HG03469 (cell line): ENCODE data around the gene PTPN13.
"Not testable (repeated sequence)": the region's sequence is repeated elsewhere in the genome, so short reads cannot be mapped to it uniquely, and the experiment has no call there.

Experiments used
- ATAC-seq: cut with Tn5 transposase; IDR thresholded peaks from one replicate; pipeline ENCODE4 v1.9.1; 2021; ENCODE audit warnings: mild to moderate bottlenecking, moderate library complexity, moderate number of reproducible peaks; ENCODE audit not compliant: unreplicated experiment

Gene PTPN13

GRCh38 chr4:86706923-86707597 lies 112.9 kb downstream of the PTPN13 start:
- ATAC-seq: no peak

GRCh38 chr4:86717651-86718050 lies 123.5 kb downstream of the PTPN13 start:
- no peak for ATAC-seq

GRCh38 chr4:86718152-86718551 lies 124.0 kb downstream of the PTPN13 start:
- no peak for ATAC-seq

GRCh38 chr4:86719149-86719548 lies 125.0 kb downstream of the PTPN13 start:
- not testable (repeated sequence) for ATAC-seq

GRCh38 chr4:86720508-86721068 lies 126.5 kb downstream of the PTPN13 start:
- no peak for ATAC-seq

- no peak for ATAC-seq
Measured at GRCh38 chr4:86721412-86721811, 127.3 kb downstream of the PTPN13 start.

GRCh38 chr4:86730310-86730709 lies 136.2 kb downstream of the PTPN13 start:
- no peak for ATAC-seq

GRCh38 chr4:86737244-86737643 lies 143.1 kb downstream of the PTPN13 start:
- no peak for ATAC-seq

- no peak for ATAC-seq
Measured at GRCh38 chr4:86741846-86742245, 147.7 kb downstream of the PTPN13 start.

- ATAC-seq: no peak
Measured at GRCh38 chr4:86744570-86744969, 150.5 kb downstream of the PTPN13 start.

GRCh38 chr4:86749121-86749520 lies 155.0 kb downstream of the PTPN13 start:
- no peak for ATAC-seq

- no peak for ATAC-seq
Measured at GRCh38 chr4:86755388-86755787, 161.3 kb downstream of the PTPN13 start.

- ATAC-seq: no peak
Measured at GRCh38 chr4:86757468-86757867, 163.4 kb downstream of the PTPN13 start.

- ATAC-seq: no peak
Measured at GRCh38 chr4:86759298-86759697, 165.2 kb downstream of the PTPN13 start.

- ATAC-seq: no peak
Measured at GRCh38 chr4:86762649-86763048, 168.5 kb downstream of the PTPN13 start.

GRCh38 chr4:86769794-86770193 lies 175.7 kb downstream of the PTPN13 start:
- no peak for ATAC-seq

GRCh38 chr4:86771141-86771540 lies 177.0 kb downstream of the PTPN13 start:
- ATAC-seq: no peak

GRCh38 chr4:86775061-86775460 lies 180.9 kb downstream of the PTPN13 start:
- ATAC-seq: no peak

GRCh38 chr4:86778175-86778574 lies 184.1 kb downstream of the PTPN13 start:
- ATAC-seq: no peak

- no peak for ATAC-seq
Measured at GRCh38 chr4:86788826-86789225, 194.7 kb downstream of the PTPN13 start.

GRCh38 chr4:86791126-86791525 lies 197.0 kb downstream of the PTPN13 start:
- ATAC-seq: no peak

- no peak for ATAC-seq
Measured at GRCh38 chr4:86809809-86810208, 215.7 kb downstream of the PTPN13 start.

- no peak for ATAC-seq
Measured at GRCh38 chr4:86810847-86811246, 216.7 kb downstream of the PTPN13 start.
